ENCODE measurements around the gene NDUFA3.

NDUFA3 gene

DNA sequence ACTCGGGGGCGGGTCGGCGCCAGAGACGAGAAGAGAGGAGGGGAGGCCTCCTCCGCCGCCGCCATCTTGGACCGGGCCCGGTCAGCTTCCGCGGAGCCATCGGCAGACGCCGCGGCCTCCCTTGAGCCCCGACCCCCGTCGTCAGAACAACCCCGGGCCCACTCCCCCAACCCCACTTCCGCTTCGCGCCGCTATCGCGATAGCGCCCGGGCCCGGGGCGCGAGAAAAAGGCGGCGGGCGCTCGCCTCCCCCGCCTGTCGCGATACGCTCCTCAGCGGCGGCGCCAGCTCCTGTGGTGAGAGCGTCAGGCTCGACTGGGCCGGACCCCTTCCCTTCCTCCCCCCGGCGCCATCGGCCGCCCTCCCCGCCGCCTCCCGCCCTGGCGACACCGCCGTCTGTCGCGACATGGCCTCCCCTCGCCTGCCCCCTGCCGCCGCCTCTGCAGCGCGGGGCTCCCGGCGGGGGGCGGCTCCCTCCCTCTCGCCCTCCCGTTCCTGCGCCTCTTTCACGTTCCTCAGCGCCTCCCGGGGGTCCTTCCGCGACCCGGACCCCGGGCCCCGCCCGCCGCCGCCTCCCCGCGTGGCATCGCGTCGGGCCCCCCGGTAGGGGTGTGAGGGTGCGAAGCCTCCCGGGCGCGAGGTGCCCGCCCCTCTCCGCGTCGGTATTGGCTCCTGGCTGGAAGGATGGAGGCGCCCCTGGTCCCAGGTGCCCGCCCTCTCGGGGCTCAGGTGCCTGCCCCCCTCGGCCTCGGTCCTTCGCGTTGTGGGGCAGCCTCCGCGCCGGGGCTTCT is 35.2 kb downstream of the NDUFA3 start, which contains the start of gene CNOT3:
TSS of gene CNOT3 (plus strand) at position 64 of the 790 bp plus-strand sequence. CDS start 5,217 bp downstream, outside the sequence.
- TF ChIP-seq FOXP2 (optimal IDR thresholded peaks at IDR 0.05; ENCODE audit: control extremely low read depth, extremely low read length, insufficient read depth): no peak
- peak; percentile 76 for TF ChIP-seq POLR2AphosphoS5 (IDR thresholded peaks at IDR 0.05; ENCODE audit: borderline replicate concordance, low read depth, low read length)
- peak within 1 kb of the TSS; percentile 89 for H3K4me3 ChIP-seq
- DNase-seq (ENCODE audit: low read depth, low spot score): no peak
- peaks cover 32% of the 10 kb centered on the region; the same call in 1 of the 2 replicates for H3K36me3 ChIP-seq (ENCODE audit: insufficient read depth, low read length)
- peak within 1 kb of the TSS; percentile 98 for H3K9ac ChIP-seq (ENCODE audit: insufficient read length)
- H3K27ac ChIP-seq: peak within 1 kb of the TSS; percentile 91
- H3K9me3 ChIP-seq (ENCODE audit: low read depth, low read length): no peaks in the 10 kb centered on the region

DNA sequence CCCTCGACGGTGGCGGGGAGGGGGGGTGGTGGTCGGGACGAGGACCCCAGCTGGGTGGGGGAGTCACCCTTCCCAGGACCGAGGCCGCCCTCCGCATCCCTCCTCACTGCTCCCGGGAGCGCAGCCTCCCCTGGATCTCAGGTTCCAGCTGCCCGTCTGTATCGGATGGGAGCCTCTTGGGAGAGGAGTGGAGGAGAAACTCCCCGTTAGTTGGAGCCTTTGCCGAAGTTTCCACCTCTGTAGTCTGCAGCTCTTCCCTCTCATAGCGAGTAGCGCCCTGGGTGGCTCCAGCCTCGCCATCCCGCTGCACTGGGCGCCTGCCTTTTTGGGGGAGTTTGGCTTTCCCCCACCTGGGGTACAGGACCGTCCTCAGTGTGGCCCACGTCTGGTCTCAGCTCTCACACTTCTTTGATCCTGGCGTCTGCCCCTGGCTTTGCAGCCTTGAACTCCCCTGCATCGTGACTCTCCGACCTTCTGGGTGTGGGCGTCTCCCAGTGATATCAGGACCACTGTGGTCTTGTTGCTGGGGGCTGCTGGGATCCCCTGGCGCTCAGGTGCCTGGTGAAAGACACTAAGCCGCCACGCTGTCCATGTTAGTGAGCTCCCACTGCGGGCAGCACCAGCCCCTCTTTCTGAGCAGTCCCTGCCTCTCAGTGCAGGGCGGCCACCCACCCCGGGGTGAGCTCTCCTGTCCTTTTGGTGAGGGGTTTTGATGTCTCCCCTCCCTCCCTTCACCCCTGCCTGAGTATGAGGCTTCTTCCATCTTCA is 36.0 kb downstream of the NDUFA3 start:
- Histone ChIP-seq H3K36me3 (ENCODE audit: insufficient read depth, low read length) (peaks cover 40% of the 10 kb centered on the region), H3K9me3 (ENCODE audit: low read depth, low read length) (no peaks in the 10 kb centered on the region), H3K4me3 (peak overlapping the region; percentile 89), H3K27ac (no peak overlapping the region), H3K9ac (ENCODE audit: insufficient read length) (peak overlapping the region; percentile 98)
- TF ChIP-seq EZH2 (IDR thresholded peaks at IDR 0.05) (no peak), FOXP2 (optimal IDR thresholded peaks at IDR 0.05; ENCODE audit: control extremely low read depth, extremely low read length, insufficient read depth) (no peak)
- no peak for DNase-seq (ENCODE audit: low read depth, low spot score)

DNA sequence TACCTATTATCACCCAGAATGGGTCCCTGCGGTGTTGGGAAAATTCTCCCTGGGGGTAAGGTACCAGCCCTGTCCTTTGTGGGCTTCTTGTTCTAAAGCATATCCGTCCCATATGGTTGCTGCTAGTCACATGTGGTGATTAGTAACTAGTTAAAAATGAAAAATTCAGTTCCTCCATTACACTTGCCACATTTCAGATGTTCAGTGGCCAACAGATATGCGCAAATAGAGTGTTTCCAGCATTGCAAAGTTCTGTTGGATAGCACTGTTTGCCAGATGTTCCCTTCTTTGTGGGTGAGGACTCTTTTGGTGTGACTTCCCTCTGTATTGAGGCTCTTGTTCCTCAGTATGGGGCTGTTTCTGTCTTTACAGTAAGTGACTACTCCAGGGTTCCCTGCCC is 38.7 kb downstream of the NDUFA3 start:
- Histone ChIP-seq H3K9me3 (ENCODE audit: low read depth, low read length) (no peaks in the 10 kb centered on the region), H3K9ac (ENCODE audit: insufficient read length) (no peak overlapping the region), H3K4me3 (no peak overlapping the region), H3K27ac (no peak overlapping the region), H3K36me3 (ENCODE audit: insufficient read depth, low read length) (peaks cover 66% of the 10 kb centered on the region)
- no peak for DNase-seq (ENCODE audit: low read depth, low spot score)
- TF ChIP-seq EZH2 (IDR thresholded peaks at IDR 0.05) (no peak), FOXP2 (optimal IDR thresholded peaks at IDR 0.05; ENCODE audit: control extremely low read depth, extremely low read length, insufficient read depth) (no peak), POLR2AphosphoS5 (IDR thresholded peaks at IDR 0.05; ENCODE audit: borderline replicate concordance, low read depth, low read length) (no peak)

DNA sequence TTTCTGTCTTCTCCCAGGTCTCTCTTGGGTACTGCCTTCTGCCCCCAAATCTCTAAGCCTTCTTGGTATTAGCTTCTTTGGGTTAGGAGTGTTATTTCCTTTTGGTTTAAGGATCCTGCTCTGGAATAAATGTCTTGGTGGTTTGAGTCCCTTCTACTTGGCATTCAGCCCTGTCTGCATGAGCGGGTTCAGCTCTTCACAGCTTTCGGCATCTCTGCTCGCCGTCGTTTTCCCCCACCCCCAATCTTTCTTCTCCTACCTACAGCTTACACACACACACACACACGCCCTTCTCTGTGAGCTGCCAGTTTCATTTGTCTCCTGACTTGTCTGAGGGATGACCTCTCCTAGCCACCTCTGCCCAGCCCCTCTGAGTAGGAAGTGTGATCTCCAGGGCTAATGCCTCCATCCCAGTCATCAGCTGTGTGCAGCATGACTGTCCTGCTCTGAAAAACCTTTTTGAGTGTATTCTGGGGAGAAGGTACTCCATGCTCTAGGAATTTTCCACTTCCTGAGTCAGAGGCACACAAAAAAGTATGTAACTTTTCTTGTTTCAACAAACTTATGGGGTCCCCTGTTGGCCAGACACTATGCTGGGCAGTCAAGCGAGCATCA is 39.6 kb downstream of the NDUFA3 start:
- H3K4me3 ChIP-seq: no peak overlapping the region
- no peaks in the 10 kb centered on the region for H3K9me3 ChIP-seq (ENCODE audit: low read depth, low read length)
- no peak overlapping the region for H3K9ac ChIP-seq (ENCODE audit: insufficient read length)
- DNase-seq (ENCODE audit: low read depth, low spot score): no peak
- TF ChIP-seq POLR2AphosphoS5 (IDR thresholded peaks at IDR 0.05; ENCODE audit: borderline replicate concordance, low read depth, low read length) (no peak), FOXP2 (optimal IDR thresholded peaks at IDR 0.05; ENCODE audit: control extremely low read depth, extremely low read length, insufficient read depth) (no peak), EZH2 (IDR thresholded peaks at IDR 0.05) (no peak)
- no peak overlapping the region for H3K27ac ChIP-seq
- peaks cover 76% of the 10 kb centered on the region for H3K36me3 ChIP-seq (ENCODE audit: insufficient read depth, low read length)

DNA sequence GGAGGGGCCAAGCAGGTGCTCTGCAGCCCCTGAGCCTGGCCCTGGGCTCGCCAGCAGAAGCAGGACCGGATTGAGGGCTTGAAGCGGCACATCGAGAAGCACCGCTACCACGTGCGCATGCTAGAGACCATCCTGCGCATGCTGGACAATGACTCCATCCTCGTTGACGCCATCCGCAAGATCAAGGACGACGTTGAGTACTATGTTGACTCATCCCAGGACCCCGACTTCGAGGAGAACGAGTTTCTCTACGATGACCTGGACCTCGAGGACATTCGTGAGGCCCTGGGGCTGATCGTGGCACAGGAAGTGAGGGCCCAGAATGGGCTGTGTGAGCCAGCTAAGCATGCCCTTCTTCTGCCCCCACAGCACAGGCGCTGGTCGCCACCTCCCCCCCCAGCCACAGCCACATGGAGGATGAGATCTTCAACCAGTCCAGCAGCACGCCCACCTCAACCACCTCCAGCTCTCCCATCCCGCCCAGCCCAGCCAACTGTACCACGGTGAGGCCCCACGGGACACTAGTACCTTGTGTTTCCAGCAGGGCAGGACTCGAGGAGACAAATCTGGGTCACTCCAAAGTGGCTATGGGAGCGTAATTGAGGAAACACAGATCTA is 43.0 kb downstream of the NDUFA3 start:
- no peak overlapping the region for H3K9ac ChIP-seq (ENCODE audit: insufficient read length)
- H3K27ac ChIP-seq: no peak overlapping the region
- no peak overlapping the region for H3K4me3 ChIP-seq
- peaks cover 80% of the 10 kb centered on the region for H3K36me3 ChIP-seq (ENCODE audit: insufficient read depth, low read length)
- H3K9me3 ChIP-seq (ENCODE audit: low read depth, low read length): no peaks in the 10 kb centered on the region
- no peak for DNase-seq (ENCODE audit: low read depth, low spot score)
- TF ChIP-seq FOXP2 (optimal IDR thresholded peaks at IDR 0.05; ENCODE audit: control extremely low read depth, extremely low read length, insufficient read depth): no peak
- no peak for TF ChIP-seq EZH2 (IDR thresholded peaks at IDR 0.05)
- TF ChIP-seq POLR2AphosphoS5 (IDR thresholded peaks at IDR 0.05; ENCODE audit: borderline replicate concordance, low read depth, low read length): no peak

DNA sequence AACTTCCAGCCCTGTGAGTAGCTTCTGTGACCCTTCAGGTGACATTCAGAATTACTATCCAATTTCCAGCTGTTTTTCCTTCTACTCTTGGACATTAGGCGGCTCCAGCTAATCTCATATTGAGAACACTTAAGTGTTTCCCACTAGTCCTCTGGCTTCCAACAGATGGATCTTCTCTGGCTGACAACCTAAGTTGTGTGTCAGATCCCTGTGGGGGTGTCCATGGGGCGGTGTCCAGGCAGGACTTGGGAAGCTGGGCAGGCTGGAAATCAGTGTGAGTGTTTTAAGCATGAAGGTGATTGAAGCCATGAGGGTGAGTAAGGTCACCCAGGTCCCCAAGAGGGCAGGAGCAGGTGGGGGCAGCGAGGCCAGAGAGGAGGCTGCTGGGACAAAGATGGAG is 45.0 kb downstream of the NDUFA3 start:
- no peak overlapping the region for H3K27ac ChIP-seq
- H3K9me3 ChIP-seq (ENCODE audit: low read depth, low read length): no peaks in the 10 kb centered on the region
- TF ChIP-seq FOXP2 (optimal IDR thresholded peaks at IDR 0.05; ENCODE audit: control extremely low read depth, extremely low read length, insufficient read depth) (no peak), EZH2 (IDR thresholded peaks at IDR 0.05) (no peak), POLR2AphosphoS5 (IDR thresholded peaks at IDR 0.05; ENCODE audit: borderline replicate concordance, low read depth, low read length) (no peak)
- H3K9ac ChIP-seq (ENCODE audit: insufficient read length): no peak overlapping the region
- DNase-seq (ENCODE audit: low read depth, low spot score): no peak
- no peak overlapping the region for H3K4me3 ChIP-seq
- H3K36me3 ChIP-seq (ENCODE audit: insufficient read depth, low read length): peaks cover 85% of the 10 kb centered on the region

DNA sequence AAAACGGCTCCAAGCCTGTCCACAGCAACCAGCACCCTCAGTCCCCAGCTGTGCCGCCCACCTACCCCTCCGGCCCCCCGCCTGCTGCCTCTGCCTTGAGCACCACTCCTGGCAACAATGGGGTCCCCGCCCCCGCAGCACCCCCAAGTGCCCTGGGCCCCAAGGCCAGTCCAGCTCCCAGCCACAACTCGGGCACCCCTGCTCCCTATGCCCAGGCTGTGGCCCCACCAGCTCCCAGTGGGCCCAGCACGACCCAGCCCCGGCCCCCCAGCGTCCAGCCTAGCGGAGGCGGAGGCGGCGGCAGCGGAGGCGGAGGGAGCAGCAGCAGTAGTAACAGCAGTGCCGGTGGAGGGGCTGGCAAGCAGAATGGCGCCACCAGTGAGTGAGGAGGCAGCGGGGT is 45.5 kb downstream of the NDUFA3 start:
- Histone ChIP-seq H3K9me3 (ENCODE audit: low read depth, low read length) (no peaks in the 10 kb centered on the region), H3K4me3 (no peak overlapping the region), H3K27ac (no peak overlapping the region), H3K36me3 (ENCODE audit: insufficient read depth, low read length) (peaks cover 85% of the 10 kb centered on the region), H3K9ac (ENCODE audit: insufficient read length) (no peak overlapping the region)
- TF ChIP-seq EZH2 (IDR thresholded peaks at IDR 0.05) (no peak), POLR2AphosphoS5 (IDR thresholded peaks at IDR 0.05; ENCODE audit: borderline replicate concordance, low read depth, low read length) (no peak), FOXP2 (optimal IDR thresholded peaks at IDR 0.05; ENCODE audit: control extremely low read depth, extremely low read length, insufficient read depth) (no peak)
- no peak for DNase-seq (ENCODE audit: low read depth, low spot score)
